SK-N-SH (cell line): ENCODE measurements around the gene NTM. TPM values are rescaled to one million over a fixed set of nuclear protein-coding genes. Genes with fewer than 3 reads are reported as not detected.

ENCODE experiments used
- CTCF ChIA-PET: fragments of 300-600, 350-600 bp; formaldehyde crosslinking; extraction: SDS; loops from one replicate; lab custom pipeline; 2021; lab: Yijun Ruan, JAX
- POLR2A ChIA-PET: fragments of 350-600 bp; sonication (Branson Sonifier 250); formaldehyde crosslinking; extraction: SDS; loops from one replicate; lab custom pipeline; 2020; ENCODE audit warnings: antibody characterized with exemption, inconsistent platforms; lab: Yijun Ruan, JAX
- DNase-seq: peaks from one replicate; pipeline ENCODE4 v3.0.0; 2012
- H2AFZ ChIP-seq: fragments of 200-600 bp; sonication (generic); 2 replicates; pipeline ENCODE4 v1.8.1; 2016; ENCODE audit warnings: antibody characterized with exemption, mild to moderate bottlenecking, low read depth
- H3F3A ChIP-seq: fragments of 200-600 bp; sonication (generic); replicated peaks from 2 replicates; pipeline ENCODE3; 2016; ENCODE audit warnings: antibody characterized with exemption, mild to moderate bottlenecking; ENCODE audit not compliant: insufficient read depth
- H3K27ac ChIP-seq, 2 experiments: fragments of 200-500 bp in 1 of 2; fragments of 200-600 bp in 1 of 2; sonication (Bioruptor generic) in 1 of 2; sonication (generic), shearing (Covaris generic) in 1 of 2; 2 replicates each; pipeline versions ENCODE4 v1.5.1 to v1.6.1; 2014 to 2016; ENCODE audit warnings: low read depth in 2 of 2, inconsistent platforms in 1 of 2, low read length in 1 of 2, mild to moderate bottlenecking in 1 of 2, mixed read lengths in 1 of 2
- H3K27me3 ChIP-seq: fragments of 200-600 bp; sonication (generic), shearing (Covaris generic); 2 replicates; pipeline ENCODE4 v1.6.1; 2016; ENCODE audit warnings: mixed run types; ENCODE audit not compliant: insufficient read depth
- H3K36me3 ChIP-seq, 2 experiments: fragments of 200-500 bp in 1 of 2; fragments of 200-600 bp in 1 of 2; sonication (Bioruptor generic) in 1 of 2; sonication (generic) in 1 of 2; replicated peaks in 1 of 2; 2 replicates each; pipeline versions ENCODE3 to v1.5.1; 2014 to 2016; ENCODE audit warnings: low read length in 1 of 2, mild to moderate bottlenecking in 1 of 2; ENCODE audit not compliant: insufficient read depth in 2 of 2, control insufficient read depth in 1 of 2
- H3K4me1 ChIP-seq, 2 experiments: fragments of 200-500 bp in 1 of 2; fragments of 200-600 bp in 1 of 2; sonication (Bioruptor generic) in 1 of 2; sonication (generic), shearing (Covaris generic) in 1 of 2; 2 replicates each; pipeline versions ENCODE4 v1.5.1 to v1.6.1; 2014 to 2016; ENCODE audit warnings: low read depth in 1 of 2, low read length in 1 of 2, mixed run types in 1 of 2; ENCODE audit not compliant: insufficient read depth in 2 of 2, control insufficient read depth in 1 of 2
- H3K4me2 ChIP-seq: fragments of 200-600 bp; sonication (generic), shearing (Covaris generic); 2 replicates; pipeline ENCODE4 v1.6.1; 2017; ENCODE audit warnings: mixed run types
- H3K4me3 ChIP-seq, 2 experiments: fragments of 200-500 bp in 1 of 2; fragments of 200-600 bp in 1 of 2; sonication (Bioruptor generic) in 1 of 2; sonication (generic), shearing (Covaris generic) in 1 of 2; 2 replicates each; pipeline versions ENCODE4 v1.5.1 to v1.8.1; 2014 to 2016; ENCODE audit warnings: low read depth in 2 of 2, inconsistent platforms in 1 of 2, low read length in 1 of 2, mild to moderate bottlenecking in 1 of 2, mixed read lengths in 1 of 2, moderate library complexity in 1 of 2
- H3K79me2 ChIP-seq: fragments of 200-600 bp; sonication (generic); 2 replicates; pipeline ENCODE4 v1.8.1; 2017; ENCODE audit warnings: mild to moderate bottlenecking; ENCODE audit not compliant: insufficient read depth
- H3K9ac ChIP-seq: fragments of 200-600 bp; sonication (generic); 2 replicates; pipeline ENCODE4 v1.6.1; 2017; ENCODE audit warnings: mixed run types
- H3K9me2 ChIP-seq: fragments of 200-600 bp; sonication (generic); 2 replicates; pipeline ENCODE4 v1.6.1; 2017; ENCODE audit warnings: mixed run types
- H3K9me3 ChIP-seq: fragments of 200-600 bp; sonication (generic); 2 replicates; pipeline ENCODE4 v1.6.1; 2017; ENCODE audit warnings: mixed run types, mild to moderate bottlenecking, moderate library complexity
- H4K20me1 ChIP-seq: fragments of 200-600 bp; sonication (generic); 2 replicates; pipeline ENCODE4 v1.6.1; 2017; ENCODE audit warnings: mild to moderate bottlenecking, mixed run types; ENCODE audit not compliant: insufficient read depth
- CHD2 ChIP-seq: fragments of 150-350 bp; IDR thresholded peaks from 2 replicates; pipeline ENCODE4 v1.6.1; 2018; ENCODE audit warnings: low read length; ENCODE audit not compliant: partially characterized antibody
- ELF1 ChIP-seq: IDR thresholded peaks from 2 replicates; pipeline ENCODE4 v1.4.0; 2012
- EP300 ChIP-seq, 2 experiments: IDR thresholded peaks; 2 replicates each; pipeline versions ENCODE4 v1.4.0 to v1.6.1; 2012; ENCODE audit warnings: borderline replicate concordance in 1 of 2, low read depth in 1 of 2, low read length in 1 of 2
- EZH2phosphoT487 ChIP-seq: fragments of 200-600 bp; sonication (generic); IDR thresholded peaks from 2 replicates; pipeline ENCODE4 v1.6.1; 2017; ENCODE audit warnings: low read depth, mixed run types, mild to moderate bottlenecking, antibody characterized with exemption, moderate library complexity, borderline replicate concordance
- FOSL2 ChIP-seq: IDR thresholded peaks from 2 replicates; pipeline ENCODE4 v1.4.0; 2012; ENCODE audit warnings: low read depth, mild to moderate bottlenecking, moderate library complexity, borderline replicate concordance
- FOXM1 ChIP-seq: IDR thresholded peaks from 2 replicates; pipeline ENCODE4 v1.4.0; 2012; ENCODE audit warnings: low read depth, mild to moderate bottlenecking
- JUND ChIP-seq: IDR thresholded peaks from 2 replicates; pipeline ENCODE4 v1.4.0; 2012
- MAX ChIP-seq: IDR thresholded peaks from 2 replicates; pipeline ENCODE4 v1.4.0; 2012; ENCODE audit warnings: low read depth
- NRF1 ChIP-seq: IDR thresholded peaks from 2 replicates; pipeline ENCODE4 v1.6.1; 2012; ENCODE audit warnings: low read depth, mild to moderate bottlenecking, low read length
- POLR2AphosphoS5 ChIP-seq: IDR thresholded peaks from 2 replicates; pipeline ENCODE4 v1.6.1; 2012; ENCODE audit warnings: low read depth, low read length
- REST ChIP-seq: IDR thresholded peaks from 2 replicates; pipeline ENCODE4 v1.6.1; 2012; ENCODE audit warnings: mild to moderate bottlenecking, low read depth, low read length, moderate library complexity
- RFX5 ChIP-seq: IDR thresholded peaks from 2 replicates; pipeline ENCODE4 v1.6.1; 2012; ENCODE audit warnings: mild to moderate bottlenecking, improper control_type of control experiment, low read length
- RXRA ChIP-seq: IDR thresholded peaks from 2 replicates; pipeline ENCODE4 v1.4.0; 2012; ENCODE audit warnings: low read depth, mild to moderate bottlenecking, borderline replicate concordance
- SIN3A ChIP-seq: IDR thresholded peaks from 2 replicates; pipeline ENCODE4 v1.6.1; 2012; ENCODE audit warnings: low read depth, mild to moderate bottlenecking, low read length, moderate library complexity, borderline replicate concordance
- TAF1 ChIP-seq: IDR thresholded peaks from 2 replicates; pipeline ENCODE4 v1.6.1; 2012; ENCODE audit warnings: low read depth, mild to moderate bottlenecking, low read length, moderate library complexity, borderline replicate concordance
- TCF12 ChIP-seq: IDR thresholded peaks from 2 replicates; pipeline ENCODE4 v1.4.0; 2012
- USF1 ChIP-seq: IDR thresholded peaks from 2 replicates; pipeline ENCODE4 v1.4.0; 2012; ENCODE audit warnings: low read depth, borderline replicate concordance
- WGBS: methylation state at CpG from one replicate; pipeline ENCODE4 v1.1.6; 2017; ENCODE audit warnings: low lambda C conversion rate; 5-methylcytosine and 5-hydroxymethylcytosine counted together
- polyA plus RNA-seq, 3 experiments: library from polyadenylated mRNA; depleted of rRNA; stranded (reverse); fragments of >200 nt; gene quantifications; 2 replicates each; pipeline ENCODE4 v1.2.3, GENCODE V29; 2012
- TF ChIP-seq, protein P1 (sequence below): fragments of 200-600 bp; sonication (generic); IDR thresholded peaks from 2 replicates; pipeline ENCODE4 v1.6.1; 2017; ENCODE audit warnings: antibody characterized with exemption, mild to moderate bottlenecking, moderate library complexity
- TF ChIP-seq, protein P2 (sequence below): fragments of 150-350 bp; IDR thresholded peaks from 2 replicates; pipeline ENCODE4 v1.6.1; 2016; ENCODE audit warnings: mild to moderate bottlenecking, low read depth, low read length

The NTM gene
- polyA plus RNA-seq, 1 of the 3 experiments (the other 2 are of a cell fraction) = 20.0 TPM

DNA sequence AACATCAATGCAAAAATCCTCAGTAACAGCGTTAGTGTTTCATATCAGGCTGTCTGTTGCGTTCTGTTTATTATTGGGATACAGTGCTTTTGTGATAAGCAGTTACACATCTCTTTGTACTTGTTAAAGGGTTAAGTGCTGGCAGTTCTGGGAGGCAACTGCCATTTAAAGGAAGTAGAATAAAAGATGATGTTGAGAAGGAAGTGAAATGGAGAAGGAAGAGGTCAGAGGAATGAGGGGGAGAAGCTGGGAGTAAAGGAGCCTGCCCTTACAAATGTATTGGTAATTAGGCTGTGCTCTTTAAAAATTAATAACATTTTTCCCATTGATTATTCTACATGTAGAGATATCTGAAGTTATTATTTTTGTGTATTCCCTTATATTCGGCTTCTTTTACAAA lies 674.7 kb downstream of the NTM start:
- no peak for DNase-seq
- Histone ChIP-seq H3K36me3 (no peaks in the 10 kb centered on the region), H4K20me1 (no peaks in the 10 kb centered on the region), H3K9me2 (no peaks in the 10 kb centered on the region)
- WGBS = 91% methylated on average over 3 of the region's 3 CpGs
- TF ChIP-seq CHD2 (no peak), TAF1 (no peak)
- TF ChIP-seq, all 33 proteins: peak for 0
- Histone ChIP-seq H3K4me1 (peaks cover 0 to 19% of the 10 kb centered on the region in 2 experiments; a peak in 1 of 4 replicates), H3K27me3 (no peaks in the 10 kb centered on the region), H3K9ac (no peak overlapping the region), H3K79me2 (no peaks in the 10 kb centered on the region), H3K4me2 (no peak overlapping the region), H3K4me3 (no peak overlapping the region), H3K27ac (no peak overlapping the region), H3K9me3 (no peaks in the 10 kb centered on the region), H3F3A (no peaks in the 10 kb centered on the region), H2AFZ (no peak overlapping the region)
- ChIA-PET CTCF (interaction anchor here (0.8 kb wide), 1 partner anchor 350 kb away, joined by 3 read pairs; no protein-coding TSS in a partner anchor), POLR2A (no interaction called here)

- Histone ChIP-seq H3K4me3 (no peak overlapping the region), H3K4me1 (peaks cover 3 to 32% of the 10 kb centered on the region in 2 experiments; a peak in 3 of 4 replicates), H3K4me2 (no peak overlapping the region), H3K79me2 (no peaks in the 10 kb centered on the region), H3K9ac (no peak overlapping the region), H3K27me3 (no peaks in the 10 kb centered on the region), H3F3A (no peaks in the 10 kb centered on the region), H3K27ac (no peak overlapping the region), H3K9me2 (no peaks in the 10 kb centered on the region), H4K20me1 (no peaks in the 10 kb centered on the region), H2AFZ (no peak overlapping the region), H3K36me3 (no peaks in the 10 kb centered on the region), H3K9me3 (no peaks in the 10 kb centered on the region)
- POLR2A ChIA-PET = no interaction called here
- TF ChIP-seq USF1 (no peak), TAF1 (no peak), RFX5 (no peak), EZH2phosphoT487 (no peak), NRF1 (no peak), SIN3A (no peak), JUND (no peak), TCF12 (no peak), MAX (no peak), RXRA (no peak), FOSL2 (no peak), EP300 (IDR thresholded peaks at IDR 0.05; ENCODE audit: borderline replicate concordance in 1 of 2, low read depth in 1 of 2, low read length in 1 of 2) (no peak), FOXM1 (no peak), POLR2AphosphoS5 (no peak), ELF1 (no peak), REST (no peak)
- TF ChIP-seq, protein P1, sequence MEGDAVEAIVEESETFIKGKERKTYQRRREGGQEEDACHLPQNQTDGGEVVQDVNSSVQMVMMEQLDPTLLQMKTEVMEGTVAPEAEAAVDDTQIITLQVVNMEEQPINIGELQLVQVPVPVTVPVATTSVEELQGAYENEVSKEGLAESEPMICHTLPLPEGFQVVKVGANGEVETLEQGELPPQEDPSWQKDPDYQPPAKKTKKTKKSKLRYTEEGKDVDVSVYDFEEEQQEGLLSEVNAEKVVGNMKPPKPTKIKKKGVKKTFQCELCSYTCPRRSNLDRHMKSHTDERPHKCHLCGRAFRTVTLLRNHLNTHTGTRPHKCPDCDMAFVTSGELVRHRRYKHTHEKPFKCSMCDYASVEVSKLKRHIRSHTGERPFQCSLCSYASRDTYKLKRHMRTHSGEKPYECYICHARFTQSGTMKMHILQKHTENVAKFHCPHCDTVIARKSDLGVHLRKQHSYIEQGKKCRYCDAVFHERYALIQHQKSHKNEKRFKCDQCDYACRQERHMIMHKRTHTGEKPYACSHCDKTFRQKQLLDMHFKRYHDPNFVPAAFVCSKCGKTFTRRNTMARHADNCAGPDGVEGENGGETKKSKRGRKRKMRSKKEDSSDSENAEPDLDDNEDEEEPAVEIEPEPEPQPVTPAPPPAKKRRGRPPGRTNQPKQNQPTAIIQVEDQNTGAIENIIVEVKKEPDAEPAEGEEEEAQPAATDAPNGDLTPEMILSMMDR = no peak
- TF ChIP-seq, protein P2, sequence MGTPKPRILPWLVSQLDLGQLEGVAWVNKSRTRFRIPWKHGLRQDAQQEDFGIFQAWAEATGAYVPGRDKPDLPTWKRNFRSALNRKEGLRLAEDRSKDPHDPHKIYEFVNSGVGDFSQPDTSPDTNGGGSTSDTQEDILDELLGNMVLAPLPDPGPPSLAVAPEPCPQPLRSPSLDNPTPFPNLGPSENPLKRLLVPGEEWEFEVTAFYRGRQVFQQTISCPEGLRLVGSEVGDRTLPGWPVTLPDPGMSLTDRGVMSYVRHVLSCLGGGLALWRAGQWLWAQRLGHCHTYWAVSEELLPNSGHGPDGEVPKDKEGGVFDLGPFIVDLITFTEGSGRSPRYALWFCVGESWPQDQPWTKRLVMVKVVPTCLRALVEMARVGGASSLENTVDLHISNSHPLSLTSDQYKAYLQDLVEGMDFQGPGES = no peak
- CTCF ChIA-PET = no interaction called here
- WGBS = 71% methylated on average over 2 of the region's 2 CpGs
- DNase-seq = no peak
These were observed 676.0 kb downstream of the NTM start for GRCh38 chr11:132046288-132046865.
